IMR-90 (cell line): ENCODE measurements around the gene CNDP1. TPM values are rescaled to one million over a fixed set of nuclear protein-coding genes. Genes with fewer than 3 reads are reported as not detected.

ENCODE experiments used
- ATAC-seq: fragments of 200-7000 bp; cut with Tn5 transposase; 2 replicates; pipeline ENCODE4 v1.9.1; 2020; ENCODE audit warnings: low read depth, mild to moderate bottlenecking, moderate library complexity
- BruUV-seq: library from RNA; stranded (reverse); fragments of 400-500 nt; replicated peaks from 2 replicates; lab custom pipeline; 2021; lab: Mats Ljungman, UMichigan
- CTCF ChIA-PET: fragments of 300-600 bp; formaldehyde crosslinking; extraction: SDS; loops from one replicate; lab custom pipeline; 2021; ENCODE audit warnings: antibody characterized with exemption; lab: Yijun Ruan, JAX
- POLR2A ChIA-PET: fragments of 300-600 bp; sonication (Branson Sonifier 250); formaldehyde crosslinking; loops from one replicate; lab custom pipeline; 2022; ENCODE audit warnings: antibody characterized with exemption; ENCODE audit not compliant: unreplicated experiment; lab: Charles Lee
- DNase-seq: peaks from one replicate; pipeline ENCODE4 v3.0.0; 2013
- H2AFZ ChIP-seq: replicated peaks from 2 replicates; pipeline ENCODE3; 2013; ENCODE audit warnings: low read length, mild to moderate bottlenecking; ENCODE audit not compliant: poor library complexity
- H2AK5ac ChIP-seq: 2 replicates; pipeline ENCODE4 v1.6.1; 2013; ENCODE audit warnings: low read depth, low read length, inconsistent platforms
- H2AK9ac ChIP-seq: replicated peaks from 2 replicates; pipeline ENCODE3; 2013; ENCODE audit warnings: mild to moderate bottlenecking, low read depth, low read length, moderate library complexity; ENCODE audit not compliant: poor library complexity
- H2BK120ac ChIP-seq: 2 replicates; pipeline ENCODE4 v1.6.1; 2013; ENCODE audit warnings: low read depth, low read length, inconsistent platforms
- H2BK15ac ChIP-seq: 3 replicates; pipeline ENCODE4 v1.6.1; 2013; ENCODE audit warnings: low read depth, low read length, inconsistent platforms
- H2BK20ac ChIP-seq: 2 replicates; pipeline ENCODE4 v1.6.1; 2013; ENCODE audit warnings: low read depth, mild to moderate bottlenecking, inconsistent platforms, low read length, moderate library complexity
- H2BK5ac ChIP-seq: 2 replicates; pipeline ENCODE4 v1.6.1; 2013; ENCODE audit warnings: mild to moderate bottlenecking, low read depth, low read length, inconsistent platforms; ENCODE audit not compliant: poor library complexity, severe bottlenecking
- H3K14ac ChIP-seq: replicated peaks from 2 replicates; pipeline ENCODE4 v1.6.1; 2013; ENCODE audit warnings: low read depth, low read length, inconsistent platforms
- H3K18ac ChIP-seq: 2 replicates; pipeline ENCODE4 v1.6.1; 2013; ENCODE audit warnings: low read depth, low read length, control low read depth
- H3K23ac ChIP-seq: 2 replicates; pipeline ENCODE4 v1.6.1; 2013; ENCODE audit warnings: low read depth, low read length, inconsistent platforms
- H3K27ac ChIP-seq: 2 replicates; pipeline ENCODE4 v1.5.1; 2013; ENCODE audit warnings: mild to moderate bottlenecking, control low read depth, low read length; ENCODE audit not compliant: insufficient read depth
- H3K27me3 ChIP-seq: 2 replicates; pipeline ENCODE4 v1.6.1; 2013; ENCODE audit warnings: low read length; ENCODE audit not compliant: control insufficient read depth, insufficient read depth
- H3K36me3 ChIP-seq: 2 replicates; pipeline ENCODE4 v1.6.1; 2013; ENCODE audit warnings: low read length, mixed read lengths; ENCODE audit not compliant: control insufficient read depth, insufficient read depth
- H3K4ac ChIP-seq: 2 replicates; pipeline ENCODE4 v1.6.1; 2013; ENCODE audit warnings: low read depth, low read length, inconsistent platforms
- H3K4me1 ChIP-seq: 2 replicates; pipeline ENCODE4 v1.6.1; 2013; ENCODE audit warnings: low read length, mixed read lengths; ENCODE audit not compliant: control insufficient read depth, insufficient read depth
- H3K4me2 ChIP-seq: 2 replicates; pipeline ENCODE4 v1.6.1; 2013; ENCODE audit warnings: low read depth, mild to moderate bottlenecking, control low read depth, low read length, moderate library complexity
- H3K4me3 ChIP-seq: 2 replicates; pipeline ENCODE4 v1.5.1; 2013; ENCODE audit warnings: low read depth, mild to moderate bottlenecking, control low read depth, low read length, moderate library complexity; ENCODE audit not compliant: insufficient read depth
- H3K56ac ChIP-seq: 2 replicates; pipeline ENCODE4 v1.6.1; 2013; ENCODE audit warnings: low read length, inconsistent platforms; ENCODE audit not compliant: insufficient read depth; ENCODE audit errors: extremely low read depth
- H3K79me1 ChIP-seq, 2 experiments: 2 replicates each; pipeline ENCODE4 v1.6.1; 2013; ENCODE audit warnings: low read length in 2 of 2, inconsistent platforms in 1 of 2, low read depth in 1 of 2
- H3K9ac ChIP-seq: 2 replicates; pipeline ENCODE4 v1.6.1; 2013; ENCODE audit warnings: low read depth, low read length, control low read depth
- H3K9me1 ChIP-seq: 2 replicates; pipeline ENCODE4 v1.6.1; 2013; ENCODE audit warnings: low read length, inconsistent platforms; ENCODE audit not compliant: insufficient read depth
- H3K9me3 ChIP-seq: 2 replicates; pipeline ENCODE4 v1.6.1; 2013; ENCODE audit warnings: low read length; ENCODE audit not compliant: control insufficient read depth, insufficient read depth
- H4K20me1 ChIP-seq: 2 replicates; pipeline ENCODE4 v1.6.1; 2013; ENCODE audit warnings: low read length, inconsistent platforms; ENCODE audit not compliant: insufficient read depth
- H4K5ac ChIP-seq: 2 replicates; pipeline ENCODE4 v1.6.1; 2013; ENCODE audit warnings: mild to moderate bottlenecking, low read depth, low read length, control low read depth
- H4K8ac ChIP-seq, 2 experiments: 2 replicates each; pipeline ENCODE4 v1.6.1; 2013; ENCODE audit warnings: low read depth in 2 of 2, low read length in 2 of 2, control low read depth in 1 of 2, inconsistent platforms in 1 of 2
- H4K91ac ChIP-seq: 2 replicates; pipeline ENCODE4 v1.6.1; 2013; ENCODE audit warnings: low read depth, low read length, inconsistent platforms; ENCODE audit not compliant: insufficient read depth
- BHLHE40 ChIP-seq: fragments of 150-350 bp; IDR thresholded peaks from 2 replicates; pipeline ENCODE4 v1.6.1; 2016; ENCODE audit warnings: mild to moderate bottlenecking, low read depth, low read length
- CEBPB ChIP-seq: IDR thresholded peaks from 2 replicates; pipeline ENCODE4 v1.6.1; 2012; ENCODE audit warnings: low read depth, low read length, improper control_type of control experiment
- MAZ ChIP-seq: IDR thresholded peaks from 2 replicates; pipeline ENCODE4 v1.6.1; 2012; ENCODE audit warnings: low read depth, mild to moderate bottlenecking, low read length, improper control_type of control experiment, moderate library complexity, borderline replicate concordance
- MXI1 ChIP-seq: IDR thresholded peaks from 2 replicates; pipeline ENCODE4 v1.6.1; 2012; ENCODE audit warnings: low read depth, mild to moderate bottlenecking, low read length, moderate library complexity, borderline replicate concordance
- NFE2L2 ChIP-seq: fragments of 150-350 bp; IDR thresholded peaks from 2 replicates; pipeline ENCODE4 v1.6.1; 2016; ENCODE audit warnings: low read depth, mild to moderate bottlenecking, low read length
- POLR2A ChIP-seq: IDR thresholded peaks from 2 replicates; pipeline ENCODE4 v1.6.1; 2012; ENCODE audit warnings: mild to moderate bottlenecking, low read depth, low read length
- RAD21 ChIP-seq: IDR thresholded peaks from 2 replicates; pipeline ENCODE4 v1.6.1; 2012; ENCODE audit warnings: low read length, improper control_type of control experiment
- RCOR1 ChIP-seq: IDR thresholded peaks from 2 replicates; pipeline ENCODE4 v1.6.1; 2012; ENCODE audit warnings: mild to moderate bottlenecking, low read length, improper control_type of control experiment; ENCODE audit not compliant: insufficient replicate concordance
- RFX5 ChIP-seq: IDR thresholded peaks from 2 replicates; pipeline ENCODE4 v1.8.0; 2012; ENCODE audit warnings: low read depth, mild to moderate bottlenecking, low read length, moderate library complexity
- WGBS, 2 experiments: methylation state at CpG; one replicate each; pipeline versions ENCODE4 v1.1.5 to v1.1.7; 2013; ENCODE audit warnings: missing lambda C conversion rate in 2 of 2; ENCODE audit not compliant: insufficient read length in 1 of 2; ENCODE audit errors: extremely low coverage in 2 of 2; 5-methylcytosine and 5-hydroxymethylcytosine counted together
- dilution Hi-C: fragments of 300-500 bp; cut with HindIII; formaldehyde crosslinking; loops from one replicate; pipeline ENCODE4 v1.14.3; 2018; ENCODE audit warnings: low sequenced_read_pairs; ENCODE audit not compliant: unreplicated experiment
- in situ Hi-C: fragments of 300-500 bp; cut with MboI; formaldehyde crosslinking; loops from 3 replicates; pipeline ENCODE4 v1.14.3; 2019; ENCODE audit warnings: low sequenced_read_pairs, inconsistent platforms, mixed read lengths
- intact Hi-C: fragments of 100-400 bp; cut with micrococcal nuclease; formaldehyde crosslinking; loops from 2 replicates; pipeline ENCODE4 v1.10.0; 2022
- polyA plus RNA-seq, 3 experiments: library from polyadenylated mRNA; depleted of rRNA; stranded (reverse); fragments of >200 nt; gene quantifications; 2 replicates each; pipeline ENCODE4 v1.2.3, GENCODE V29; 2012; ENCODE audit warnings: low replicate concordance in 1 of 3
- total RNA-seq: library from RNA; depleted of rRNA; stranded (reverse); fragments of >200 nt; gene quantifications from 2 replicates; pipeline ENCODE4 v1.2.3, GENCODE V29; 2012

The CNDP1 gene
- total and polyA plus RNA-seq, 2 of the 4 experiments (the other 2 are of a cell fraction): not detected

DNA sequence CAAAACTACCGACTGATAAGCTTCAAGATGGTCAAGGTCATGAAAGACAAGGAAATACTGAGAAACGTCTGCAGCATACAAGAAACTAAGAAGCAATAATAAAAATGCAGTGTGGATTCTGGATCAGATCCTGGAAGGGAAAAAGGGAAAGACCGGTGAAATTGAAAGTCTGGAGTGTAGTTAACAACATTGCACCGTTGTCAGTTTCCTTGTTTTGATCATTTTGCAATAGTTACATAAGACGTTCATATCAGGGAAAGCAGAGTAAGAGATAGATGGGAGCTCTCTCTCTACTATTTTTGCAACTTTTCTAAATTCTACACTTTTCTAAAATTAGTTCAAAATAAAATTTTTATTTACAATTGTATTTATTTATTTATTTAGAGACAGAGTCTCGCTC lies 48.3 kb downstream of the CNDP1 start:
- dilution Hi-C loops (no loop called here), intact Hi-C loops (no loop called here), in situ Hi-C loops (no loop called here)
- CTCF ChIA-PET: no interaction called here
- ATAC-seq (no peak), DNase-seq (no peak)
- H3K4ac ChIP-seq: no peak overlapping the region
- no peak overlapping the region for H3K4me3 ChIP-seq
- no peak overlapping the region for H2BK120ac ChIP-seq
- no peak overlapping the region for H2AFZ ChIP-seq
- no peak overlapping the region for H4K8ac ChIP-seq
- TF ChIP-seq RAD21 (no peak), RCOR1 (no peak), MXI1 (no peak), MAZ (no peak), RFX5 (no peak), NFE2L2 (no peak), POLR2A (no peak), BHLHE40 (no peak), CEBPB (no peak)
- no peak overlapping the region for H2AK5ac ChIP-seq
- H4K5ac ChIP-seq: no peak overlapping the region
- H3K9ac ChIP-seq: no peak overlapping the region
- no TSS peak for BruUV-seq
- no peak overlapping the region for H3K14ac ChIP-seq
- H3K4me1 ChIP-seq: no peaks in the 10 kb centered on the region
- POLR2A ChIA-PET: no interaction called here
- no peak overlapping the region for H4K91ac ChIP-seq
- H3K4me2 ChIP-seq: no peak overlapping the region
- no peaks in the 10 kb centered on the region for H3K79me1 ChIP-seq
- no peak overlapping the region for H3K27ac ChIP-seq
- H2BK15ac ChIP-seq: no peak overlapping the region
- no peak overlapping the region for H2BK5ac ChIP-seq
- no peaks in the 10 kb centered on the region for H3K36me3 ChIP-seq
- H3K9me3 ChIP-seq: no peaks in the 10 kb centered on the region
- H4K20me1 ChIP-seq: no peaks in the 10 kb centered on the region
- no peak overlapping the region for H3K18ac ChIP-seq
- no peak overlapping the region for H3K23ac ChIP-seq
- no peaks in the 10 kb centered on the region for H3K9me1 ChIP-seq
- WGBS, 2 experiments: 18% methylated on average over 2 of the region's 6 CpGs; no CpG with 5 or more reads in 1 of the 2 experiments
- no peak overlapping the region for H2AK9ac ChIP-seq
- H3K56ac ChIP-seq: no peak overlapping the region
- no peak overlapping the region for H2BK20ac ChIP-seq
- peaks cover 17% of the 10 kb centered on the region for H3K27me3 ChIP-seq
